ENCODE data around the gene RHD. TPM values are rescaled to one million over a fixed set of nuclear protein-coding genes. Genes with fewer than 3 reads are reported as not detected.
"Not testable (repeated sequence)": the region's sequence is repeated elsewhere in the genome, so short reads cannot be mapped to it uniquely, and the experiment has no call there.

Gene RHD
- total RNA-seq, 5 donors from 2014 or later (not counting 1 experiment from before 2014, with no cell fraction given) = 0.13 to 0.19 TPM; not detected in 3

DNA sequence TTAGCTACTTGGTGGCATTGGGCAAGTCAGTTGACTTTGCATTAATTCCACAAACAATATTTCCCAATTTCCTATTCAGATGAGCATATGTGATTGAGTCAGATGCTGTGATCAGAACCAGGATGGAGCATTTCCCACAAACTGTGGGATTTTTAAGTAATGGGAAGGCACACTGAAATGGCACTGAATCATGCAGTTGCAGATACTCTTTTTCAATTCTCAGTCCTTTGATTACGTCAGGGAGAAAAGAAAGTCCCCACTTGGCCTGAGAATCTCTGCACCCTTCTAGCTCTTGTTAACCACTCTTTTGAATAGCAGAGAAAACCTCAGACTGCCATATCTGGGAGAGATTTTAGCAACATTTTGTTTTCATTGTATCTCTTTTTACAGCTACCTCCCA lies 36.8 kb downstream of the RHD start:
- POLR2A ChIA-PET; H3K9me3 ChIP-seq; H3K27me3 ChIP-seq (replicated peaks in 1 of 2; ENCODE audit: control insufficient read depth in 2 of 2, extremely low read depth in 1 of 2, insufficient read depth in 2 of 2, low read length in 1 of 2); ATAC-seq (replicated peaks in 1 of 4); DNase-seq; H3K27me3 Mint-ChIP-seq; H3K4me3 Mint-ChIP-seq; H3K4me1 Mint-ChIP-seq; H3K36me3 ChIP-seq (ENCODE audit: control insufficient read depth in 2 of 2, extremely low read depth in 1 of 2, insufficient read depth in 1 of 2, low read length in 1 of 2); H3K4me3 ChIP-seq (ENCODE audit: control insufficient read depth in 1 of 2, extremely low read depth in 1 of 2, low read length in 1 of 2); H3K27ac Mint-ChIP-seq; CTCF ChIA-PET; H3K4me1 ChIP-seq (ENCODE audit: control insufficient read depth in 1 of 2, extremely low read depth in 1 of 2, insufficient read depth in 2 of 2, low read length in 2 of 2); H3K27ac ChIP-seq (ENCODE audit: low read length); H3K9me3 Mint-ChIP-seq: not testable (repeated sequence)
- H3K36me3 Mint-ChIP-seq = peaks cover 22% of the 10 kb centered on the region
- WGBS (ENCODE audit: insufficient coverage) = no CpG with 5 or more reads among the region's 1 CpG

DNA sequence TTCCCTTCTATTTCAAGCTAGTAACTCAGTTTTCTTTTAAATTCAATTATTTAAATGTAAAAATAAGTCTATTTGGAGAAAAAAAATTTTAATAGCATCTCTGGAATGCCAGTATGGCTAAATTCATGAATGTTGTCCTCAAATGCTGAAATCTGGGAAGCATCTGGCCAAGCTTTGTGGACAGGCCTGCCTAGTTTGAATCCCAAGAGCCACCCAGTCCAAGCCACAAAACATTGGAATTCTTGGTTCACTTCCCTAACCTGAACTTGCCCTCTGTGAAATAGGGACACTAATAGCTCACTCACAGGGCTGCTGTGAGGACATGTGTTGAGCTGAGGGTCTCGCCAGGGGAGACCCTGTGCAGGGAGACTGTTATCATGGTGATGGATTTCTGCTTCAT lies 37.2 kb downstream of the RHD start:
- DNase-seq; ATAC-seq (replicated peaks in 1 of 4); H3K27me3 Mint-ChIP-seq; POLR2A ChIA-PET; H3K4me1 Mint-ChIP-seq; H3K4me1 ChIP-seq (ENCODE audit: control insufficient read depth in 1 of 2, extremely low read depth in 1 of 2, insufficient read depth in 2 of 2, low read length in 2 of 2); H3K9me3 Mint-ChIP-seq; H3K27ac Mint-ChIP-seq; H3K9me3 ChIP-seq; H3K4me3 ChIP-seq (ENCODE audit: control insufficient read depth in 1 of 2, extremely low read depth in 1 of 2, low read length in 1 of 2); H3K4me3 Mint-ChIP-seq; H3K36me3 ChIP-seq (ENCODE audit: control insufficient read depth in 2 of 2, extremely low read depth in 1 of 2, insufficient read depth in 1 of 2, low read length in 1 of 2); H3K27ac ChIP-seq (ENCODE audit: low read length); H3K27me3 ChIP-seq (replicated peaks in 1 of 2; ENCODE audit: control insufficient read depth in 2 of 2, extremely low read depth in 1 of 2, insufficient read depth in 2 of 2, low read length in 1 of 2): not testable (repeated sequence)
- WGBS (ENCODE audit: insufficient coverage) = no CpG with 5 or more reads among the region's 1 CpG
- peaks cover 26% of the 10 kb centered on the region for H3K36me3 Mint-ChIP-seq
- CTCF ChIA-PET = interaction anchor here in 1 of 2 donors (0.6 kb wide), 1 partner anchor 788 kb away, joined by 3 read pairs; no protein-coding TSS in a partner anchor

DNA sequence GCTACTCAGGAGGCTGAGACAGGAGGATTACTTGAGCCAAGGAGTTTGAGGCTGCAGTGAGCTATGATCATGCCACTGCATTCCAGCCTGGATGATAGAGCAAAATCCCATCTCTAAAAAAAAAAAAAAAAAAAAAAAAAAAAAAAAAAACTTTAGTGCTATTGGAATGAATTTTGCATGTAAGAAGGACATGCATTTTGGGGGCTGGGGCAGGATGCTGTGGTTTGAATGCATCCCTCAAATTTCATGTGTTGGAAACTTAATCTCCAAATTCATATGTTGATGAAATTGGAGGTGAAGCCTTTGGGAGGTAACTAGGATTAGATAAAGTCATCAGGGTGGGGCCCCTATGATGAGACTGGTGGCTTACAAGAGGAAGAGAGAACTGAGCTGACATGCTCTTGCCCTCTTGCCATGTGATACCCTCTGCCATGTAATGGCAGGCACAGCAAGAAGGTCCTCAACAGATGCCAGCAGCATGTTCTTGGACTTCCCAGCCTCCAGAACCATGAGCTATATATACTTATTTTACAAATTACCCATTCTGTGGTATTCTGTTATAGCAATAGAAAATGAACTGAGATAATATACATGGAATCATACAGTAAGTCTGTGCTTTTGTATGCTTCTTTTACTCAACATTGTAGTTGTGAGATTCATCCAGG lies 40.6 kb downstream of the RHD start:
- H3K4me1 Mint-ChIP-seq; CTCF ChIA-PET; H3K27ac ChIP-seq (ENCODE audit: low read length); H3K4me3 Mint-ChIP-seq; DNase-seq; H3K36me3 ChIP-seq (ENCODE audit: control insufficient read depth in 2 of 2, extremely low read depth in 1 of 2, insufficient read depth in 1 of 2, low read length in 1 of 2); H3K27me3 ChIP-seq (replicated peaks in 1 of 2; ENCODE audit: control insufficient read depth in 2 of 2, extremely low read depth in 1 of 2, insufficient read depth in 2 of 2, low read length in 1 of 2); H3K27me3 Mint-ChIP-seq; H3K27ac Mint-ChIP-seq; H3K4me1 ChIP-seq (ENCODE audit: control insufficient read depth in 1 of 2, extremely low read depth in 1 of 2, insufficient read depth in 2 of 2, low read length in 2 of 2); H3K9me3 Mint-ChIP-seq; H3K9me3 ChIP-seq; H3K4me3 ChIP-seq (ENCODE audit: control insufficient read depth in 1 of 2, extremely low read depth in 1 of 2, low read length in 1 of 2); ATAC-seq (replicated peaks in 1 of 4): not testable (repeated sequence)
- POLR2A ChIA-PET = interaction anchor here in 1 of 2 donors (0.6 kb wide), 1 partner anchor 1389 kb away, joined by 3 read pairs; no protein-coding TSS in a partner anchor
- peaks cover 25% of the 10 kb centered on the region for H3K36me3 Mint-ChIP-seq

DNA sequence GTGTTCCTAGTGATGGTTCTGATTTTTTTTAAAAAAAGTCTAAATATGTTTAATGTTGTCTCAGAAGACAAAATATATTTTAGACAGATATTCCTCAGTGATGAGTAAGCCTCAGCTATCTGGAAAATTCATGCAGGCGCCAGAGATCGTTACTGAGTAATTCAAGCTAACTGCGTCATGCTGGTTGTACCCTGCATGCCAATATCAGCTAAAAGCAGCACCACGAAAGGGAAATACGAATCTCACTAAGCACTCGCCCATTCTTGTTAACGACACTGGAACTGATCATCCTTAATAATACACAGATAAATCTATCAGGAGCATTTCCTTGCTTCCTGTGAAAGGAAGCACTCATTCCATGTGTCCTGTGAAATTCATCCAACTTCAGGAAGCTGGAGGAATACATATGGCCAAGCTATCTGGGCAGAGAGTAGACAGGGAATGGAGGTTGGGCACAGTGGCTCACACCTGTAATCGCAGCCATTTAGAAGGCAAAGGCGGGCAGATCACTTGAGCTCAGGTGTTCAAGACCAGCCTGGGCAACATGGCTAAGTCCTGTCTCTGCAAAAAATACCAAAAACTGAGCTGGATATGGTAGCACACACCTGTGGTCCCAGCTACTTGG lies 48.1 kb downstream of the RHD start:
- POLR2A ChIA-PET; H3K4me1 ChIP-seq (ENCODE audit: control insufficient read depth in 1 of 2, extremely low read depth in 1 of 2, insufficient read depth in 2 of 2, low read length in 2 of 2); ATAC-seq (replicated peaks in 1 of 4); H3K27me3 Mint-ChIP-seq; H3K4me3 ChIP-seq (ENCODE audit: control insufficient read depth in 1 of 2, extremely low read depth in 1 of 2, low read length in 1 of 2); H3K27ac ChIP-seq (ENCODE audit: low read length); H3K4me1 Mint-ChIP-seq; H3K36me3 ChIP-seq (ENCODE audit: control insufficient read depth in 2 of 2, extremely low read depth in 1 of 2, insufficient read depth in 1 of 2, low read length in 1 of 2); H3K27me3 ChIP-seq (replicated peaks in 1 of 2; ENCODE audit: control insufficient read depth in 2 of 2, extremely low read depth in 1 of 2, insufficient read depth in 2 of 2, low read length in 1 of 2); H3K9me3 Mint-ChIP-seq; H3K4me3 Mint-ChIP-seq; H3K36me3 Mint-ChIP-seq; H3K27ac Mint-ChIP-seq; DNase-seq; H3K9me3 ChIP-seq: not testable (repeated sequence)
- 100% methylated on average over 2 of the region's 9 CpGs for WGBS (ENCODE audit: insufficient coverage)
- CTCF ChIA-PET = interaction anchor here in 1 of 2 donors (0.6 kb wide), 1 partner anchor 1556 kb away, joined by 7 read pairs; no protein-coding TSS in a partner anchor

DNA sequence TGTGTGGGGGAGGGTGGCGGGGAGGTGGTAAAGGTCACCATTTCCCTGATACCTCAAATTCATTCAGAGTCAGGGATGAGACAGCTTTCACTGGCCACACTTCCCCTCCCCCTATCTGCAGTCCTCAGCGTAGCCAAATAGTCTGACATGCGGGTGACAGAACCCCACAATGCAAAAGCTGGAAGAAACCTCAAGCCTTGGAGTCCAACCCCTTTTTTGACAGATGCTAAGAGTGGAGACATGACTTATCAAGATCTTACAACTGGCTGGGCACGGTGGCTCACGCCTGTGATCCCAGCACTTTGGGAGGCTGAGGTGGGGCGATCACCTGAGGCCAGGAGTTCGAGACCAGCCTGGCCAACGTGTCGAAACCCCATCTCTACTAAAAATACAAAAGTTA lies 49.8 kb downstream of the RHD start:
- H3K27me3 Mint-ChIP-seq; H3K27ac ChIP-seq (ENCODE audit: low read length); CTCF ChIA-PET; H3K27me3 ChIP-seq (replicated peaks in 1 of 2; ENCODE audit: control insufficient read depth in 2 of 2, extremely low read depth in 1 of 2, insufficient read depth in 2 of 2, low read length in 1 of 2); H3K9me3 Mint-ChIP-seq; POLR2A ChIA-PET; H3K4me1 Mint-ChIP-seq; DNase-seq; H3K36me3 ChIP-seq (ENCODE audit: control insufficient read depth in 2 of 2, extremely low read depth in 1 of 2, insufficient read depth in 1 of 2, low read length in 1 of 2); ATAC-seq (replicated peaks in 1 of 4); H3K36me3 Mint-ChIP-seq; H3K4me3 ChIP-seq (ENCODE audit: control insufficient read depth in 1 of 2, extremely low read depth in 1 of 2, low read length in 1 of 2); H3K4me3 Mint-ChIP-seq; H3K9me3 ChIP-seq; H3K4me1 ChIP-seq (ENCODE audit: control insufficient read depth in 1 of 2, extremely low read depth in 1 of 2, insufficient read depth in 2 of 2, low read length in 2 of 2); H3K27ac Mint-ChIP-seq: not testable (repeated sequence)
- WGBS (ENCODE audit: insufficient coverage) = no CpG with 5 or more reads among the region's 9 CpGs

DNA sequence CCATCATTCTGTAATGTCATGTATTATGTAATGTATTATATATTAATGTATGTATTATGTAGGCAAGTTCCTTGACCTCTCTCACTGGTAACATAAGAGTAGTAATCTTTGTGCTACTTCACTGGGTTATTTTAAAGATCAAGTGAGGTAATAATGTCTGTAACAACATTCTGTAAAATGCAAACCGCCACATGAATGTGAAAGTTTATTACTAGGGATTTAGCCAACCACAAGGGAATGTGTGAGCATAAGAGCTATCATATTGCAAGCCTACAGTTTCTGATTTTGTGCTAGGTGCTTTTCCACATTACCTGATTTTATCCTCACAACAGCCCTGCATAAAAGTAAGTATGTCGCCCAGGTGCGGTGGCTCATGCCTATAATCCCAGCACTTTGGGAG lies 52.1 kb downstream of the RHD start:
- POLR2A ChIA-PET, H3K4me3 Mint-ChIP-seq: not testable (repeated sequence)

More for the DNA sequence above, 52.1 kb downstream of the RHD start:
- H3K27ac Mint-ChIP-seq; H3K27me3 Mint-ChIP-seq; H3K27ac ChIP-seq (ENCODE audit: low read length); ATAC-seq (replicated peaks in 1 of 4); H3K9me3 ChIP-seq; H3K4me1 ChIP-seq (ENCODE audit: control insufficient read depth in 1 of 2, extremely low read depth in 1 of 2, insufficient read depth in 2 of 2, low read length in 2 of 2); CTCF ChIA-PET; H3K27me3 ChIP-seq (replicated peaks in 1 of 2; ENCODE audit: control insufficient read depth in 2 of 2, extremely low read depth in 1 of 2, insufficient read depth in 2 of 2, low read length in 1 of 2); DNase-seq; H3K36me3 ChIP-seq (ENCODE audit: control insufficient read depth in 2 of 2, extremely low read depth in 1 of 2, insufficient read depth in 1 of 2, low read length in 1 of 2); H3K36me3 Mint-ChIP-seq; H3K9me3 Mint-ChIP-seq; H3K4me3 ChIP-seq (ENCODE audit: control insufficient read depth in 1 of 2, extremely low read depth in 1 of 2, low read length in 1 of 2): not testable (repeated sequence)
- no CpG with 5 or more reads among the region's 3 CpGs for WGBS (ENCODE audit: insufficient coverage)
- peaks cover 2 to 12% (median 5%) of the 10 kb centered on the region in 3 donors for H3K4me1 Mint-ChIP-seq

Measured in T-cell (primary cell).